GM19023 (cell line): ENCODE measurements around the gene CPNE8.

Experiments used
- ATAC-seq: cut with Tn5 transposase; IDR thresholded peaks from one replicate; pipeline ENCODE4 v1.9.1; 2021; ENCODE audit warnings: mild to moderate bottlenecking, moderate library complexity; ENCODE audit not compliant: unreplicated experiment

Gene CPNE8

DNA sequence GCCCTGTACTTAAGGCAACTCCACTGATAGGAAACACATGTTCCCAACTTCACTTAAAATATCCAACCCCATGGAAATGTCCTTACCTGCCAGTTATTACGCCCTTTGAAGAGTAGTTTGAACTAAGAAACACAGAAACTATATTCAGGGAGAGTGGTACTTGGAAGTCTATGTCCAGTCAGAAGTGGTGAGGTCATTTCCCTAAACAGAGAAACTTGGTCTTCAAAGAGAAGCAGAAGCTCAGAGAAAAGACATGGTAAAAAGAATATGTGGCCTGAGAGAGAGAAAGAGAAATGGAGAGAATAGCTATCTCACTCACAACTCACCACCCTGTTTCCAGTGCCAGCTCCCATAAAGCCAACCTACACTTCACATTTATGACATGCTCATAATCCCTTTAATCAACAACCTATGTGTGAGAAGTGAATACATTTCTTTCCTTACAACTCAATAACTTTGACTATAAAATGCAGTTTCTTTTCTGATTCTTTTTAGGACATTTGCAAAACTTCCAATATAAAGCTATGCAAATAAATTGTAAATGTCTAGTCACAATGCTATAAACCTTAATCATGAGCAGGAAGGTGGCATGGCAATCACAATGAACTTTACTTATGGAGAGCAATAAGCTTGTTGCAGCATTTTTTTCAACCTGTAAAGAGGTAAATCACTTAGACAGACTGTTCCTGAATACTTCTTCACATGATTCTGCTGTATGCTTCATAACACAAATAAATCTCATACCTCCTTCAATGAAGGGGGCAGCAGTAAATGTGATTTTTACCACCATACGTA, 67.1 kb downstream of the CPNE8 start:
- no peak for ATAC-seq

GRCh38 chr12:38831715-38832114, 73.7 kb downstream of the CPNE8 start:
- ATAC-seq = no peak

DNA sequence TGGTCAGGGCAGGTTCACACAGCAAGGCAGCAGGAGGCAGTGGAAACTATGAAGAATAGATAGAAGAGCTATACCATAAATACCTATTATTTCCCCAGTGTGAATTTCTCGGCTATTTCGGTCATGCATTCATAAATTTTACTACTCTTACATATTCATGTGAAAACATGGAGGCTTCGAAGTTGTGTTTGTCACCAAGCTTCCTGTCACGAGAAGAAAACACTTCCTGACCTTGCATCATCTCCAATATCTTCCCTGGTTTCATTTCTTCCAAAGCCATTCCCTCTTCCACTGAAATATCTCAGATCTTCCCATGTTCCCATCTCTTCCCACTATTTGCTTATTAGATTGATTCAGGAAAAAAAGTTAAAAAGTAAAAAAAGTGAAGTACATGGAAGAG, 80.4 kb downstream of the CPNE8 start:
- ATAC-seq = no peak

DNA sequence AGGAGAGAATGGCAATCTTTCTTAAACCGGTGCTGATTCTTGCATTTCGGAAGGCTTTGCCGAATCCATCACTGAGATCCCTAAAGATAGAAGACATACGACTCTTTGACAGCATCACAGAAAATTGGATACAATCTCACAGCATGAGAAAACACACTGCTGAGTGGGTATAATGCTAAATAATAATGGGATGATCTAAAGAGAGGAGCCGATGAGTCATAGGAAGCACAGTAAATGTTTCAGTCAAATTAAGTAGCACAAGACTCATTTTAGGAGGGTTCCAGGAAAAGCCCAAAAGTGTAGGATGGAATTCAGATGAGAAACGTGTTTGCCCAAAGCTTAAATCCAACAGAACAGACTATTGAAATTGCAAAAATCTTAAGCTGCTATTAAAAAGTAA, 81.7 kb downstream of the CPNE8 start:
- ATAC-seq = no peak

- no peak for ATAC-seq
These were observed 82.1 kb downstream of the CPNE8 start for GRCh38 chr12:38823314-38823713.

DNA sequence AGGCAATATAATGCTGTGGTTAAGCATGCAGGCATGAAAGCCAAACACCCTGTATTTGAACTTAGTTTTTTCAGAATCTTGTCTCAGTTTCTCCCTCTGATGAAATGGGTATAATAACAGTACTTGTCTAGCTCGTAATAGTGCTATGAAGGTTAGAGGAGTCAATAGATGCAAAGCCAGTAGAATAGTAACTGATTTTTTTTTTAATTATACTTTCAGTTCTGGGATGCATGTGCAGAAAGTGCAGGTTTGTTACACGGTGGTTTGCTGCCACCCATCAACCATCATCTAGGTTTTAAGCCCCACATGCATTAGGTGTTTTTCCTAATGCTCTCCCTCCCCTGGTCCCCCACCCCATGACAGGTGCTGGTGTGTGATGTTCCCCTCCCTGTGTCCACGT, 87.4 kb downstream of the CPNE8 start:
- ATAC-seq = no peak

GRCh38 chr12:38813923-38814322, 91.5 kb downstream of the CPNE8 start:
- ATAC-seq = no peak

- no peak for ATAC-seq
These were observed 93.5 kb downstream of the CPNE8 start for GRCh38 chr12:38811814-38812356.

DNA sequence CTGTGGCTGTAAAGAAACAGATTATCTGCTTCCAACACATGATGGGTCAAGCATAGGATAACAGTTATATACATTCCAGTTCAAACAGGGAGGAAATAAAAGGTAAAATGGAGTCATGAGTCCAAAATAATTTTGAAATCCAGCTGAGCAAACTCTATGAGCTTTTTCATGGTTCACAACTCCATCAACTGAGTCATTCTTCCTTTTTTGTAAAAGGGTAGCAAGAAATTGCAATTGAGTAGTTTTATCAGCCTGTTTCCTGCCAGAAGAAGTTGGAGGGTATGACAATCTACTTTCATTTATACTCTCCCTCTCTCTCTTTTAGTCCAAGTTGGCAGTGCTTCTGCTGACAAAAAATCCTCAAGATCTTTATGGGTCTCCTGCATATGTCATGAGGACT, 95.6 kb downstream of the CPNE8 start:
- no peak for ATAC-seq

DNA sequence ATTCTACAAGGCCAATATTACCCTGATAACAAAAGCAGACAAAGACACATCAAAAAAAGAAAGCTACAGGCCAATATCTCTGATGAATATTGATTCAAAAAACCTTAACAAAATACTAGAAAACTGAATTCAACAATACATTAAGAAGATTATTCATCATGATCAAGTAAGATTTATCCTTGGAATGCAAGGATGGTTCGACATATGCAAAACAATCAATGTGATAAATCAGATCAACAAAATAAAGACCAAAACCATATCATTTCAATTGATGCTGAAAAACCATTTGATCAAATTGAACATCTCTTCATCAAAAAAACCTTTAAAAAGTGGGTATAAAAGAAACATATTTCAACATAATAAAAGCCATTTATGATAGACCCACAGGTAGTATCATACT, 117.3 kb downstream of the CPNE8 start:
- no peak for ATAC-seq

GRCh38 chr12:38785381-38785780, 120.0 kb downstream of the CPNE8 start:
- ATAC-seq = no peak

DNA sequence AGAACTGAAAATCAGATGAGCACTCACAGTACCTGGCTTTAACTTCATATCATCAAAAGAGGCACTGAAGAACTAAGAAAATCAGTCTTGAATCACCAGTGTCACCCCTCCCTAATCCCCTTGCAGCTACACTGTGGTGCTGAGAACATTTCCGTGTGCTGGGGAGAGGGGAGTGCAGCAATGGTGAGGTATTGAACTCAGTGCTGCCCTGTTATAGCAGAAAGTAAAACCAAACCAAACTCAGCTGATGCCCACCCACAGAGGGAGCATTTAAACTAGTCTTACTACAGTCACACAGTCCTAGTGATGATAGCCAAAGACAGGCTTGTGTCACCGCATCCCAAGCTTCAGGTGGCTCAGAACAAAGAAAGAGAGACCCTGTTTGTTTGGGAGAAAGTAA, 122.1 kb downstream of the CPNE8 start:
- ATAC-seq = no peak

GRCh38 chr12:38782359-38782758, 123.0 kb downstream of the CPNE8 start:
- no peak for ATAC-seq

DNA sequence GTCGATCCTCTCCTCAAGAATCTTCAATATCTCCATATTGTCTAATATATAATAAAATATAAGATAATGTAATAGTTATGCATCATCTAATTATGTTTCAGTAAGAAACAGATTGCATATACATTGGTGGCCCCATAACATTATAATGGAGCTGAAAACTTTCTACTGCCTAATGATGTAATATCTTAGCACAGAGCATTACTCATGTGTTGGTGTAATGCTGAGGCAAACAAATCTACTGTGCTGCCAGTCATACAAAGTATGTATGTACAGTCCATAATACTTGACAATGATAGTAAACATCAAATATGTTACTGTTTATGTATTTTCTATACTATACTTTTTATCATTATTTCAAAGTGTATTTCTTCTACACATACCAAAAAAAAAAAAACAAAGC, 128.7 kb downstream of the CPNE8 start:
- no peak for ATAC-seq

GRCh38 chr12:38775457-38775856, 129.9 kb downstream of the CPNE8 start:
- ATAC-seq = peak; percentile 96

DNA sequence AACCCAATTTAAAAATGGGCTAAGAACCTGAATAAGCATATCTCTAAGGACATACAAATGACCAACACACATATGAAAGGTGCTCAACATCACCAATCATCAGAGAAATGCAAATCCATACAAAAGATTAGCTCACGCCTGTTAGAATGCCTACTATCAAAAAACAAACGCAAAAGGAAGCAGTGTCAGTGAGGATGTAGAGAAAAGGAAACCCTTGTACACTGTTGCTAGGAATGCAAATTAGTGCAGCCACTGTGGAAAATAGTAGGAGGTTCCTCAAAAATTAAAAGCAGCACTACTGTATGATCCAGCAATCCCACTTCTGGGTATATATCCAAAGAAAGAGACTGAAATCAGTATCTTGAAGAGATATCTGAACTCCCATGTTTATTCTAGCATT, 133.0 kb downstream of the CPNE8 start:
- ATAC-seq = no peak

GRCh38 chr12:38771871-38772270, 133.5 kb downstream of the CPNE8 start:
- peak; percentile 68 for ATAC-seq

DNA sequence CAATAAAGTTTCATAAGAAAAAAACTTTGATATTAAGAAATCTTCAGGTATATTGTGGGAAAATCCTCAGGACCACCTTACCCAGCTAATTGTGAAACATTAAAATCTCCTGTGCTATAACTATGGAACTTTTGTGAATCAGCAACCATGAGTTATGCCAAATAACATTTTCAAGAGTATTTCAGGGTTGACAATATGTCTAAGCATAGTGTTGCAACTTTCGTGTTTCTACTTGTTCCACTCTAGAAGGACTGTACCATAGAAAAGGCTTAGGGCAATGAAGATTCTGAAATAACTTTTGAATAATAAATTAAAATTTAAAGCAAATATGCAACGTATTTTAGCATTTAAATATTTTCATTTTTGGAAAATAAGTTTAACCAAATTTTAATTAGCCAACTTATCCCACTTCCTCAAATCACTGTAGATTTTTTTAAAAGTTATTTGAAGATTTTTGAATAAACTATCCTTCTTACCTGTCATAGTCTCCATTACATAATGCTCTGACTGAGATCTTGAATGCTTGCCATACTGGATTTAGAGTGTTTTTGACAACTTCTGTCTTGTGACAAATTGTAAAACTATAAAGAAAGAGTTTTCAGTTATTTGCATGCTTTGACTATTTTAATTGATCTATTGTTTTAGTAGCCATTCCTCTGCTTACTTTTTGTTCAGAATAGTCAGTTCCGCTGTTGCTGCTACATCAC, 143.6 kb downstream of the CPNE8 start:
- no peak for ATAC-seq

- ATAC-seq = no peak
These were observed 144.3 kb downstream of the CPNE8 start for GRCh38 chr12:38761111-38761510.

DNA sequence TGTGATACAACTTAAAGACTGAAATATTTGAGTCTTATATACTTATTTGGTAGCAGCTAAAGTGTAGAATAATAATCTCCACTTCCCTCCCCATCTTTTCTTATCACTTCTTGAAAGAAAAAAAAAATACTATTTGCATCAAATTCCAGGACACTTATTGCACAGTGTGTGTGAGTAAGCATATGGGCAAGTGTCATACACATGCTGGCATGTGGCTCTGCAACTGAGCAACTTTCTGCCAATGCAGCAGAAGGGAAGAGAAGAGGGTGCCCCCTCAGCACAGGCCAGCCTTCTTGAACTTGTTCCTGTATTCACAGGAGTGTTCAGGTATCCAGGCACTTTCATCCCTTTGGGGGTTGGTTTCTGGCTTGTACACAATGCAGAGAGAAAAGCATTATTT, 145.8 kb downstream of the CPNE8 start:
- no peak for ATAC-seq

- no peak for ATAC-seq
These were observed 158.6 kb downstream of the CPNE8 start for GRCh38 chr12:38746744-38747143.

- ATAC-seq = no peak
These were observed 159.8 kb downstream of the CPNE8 start for GRCh38 chr12:38745601-38746000.
